Measurements from ENCODE around the gene UNC5B. TPM values are rescaled to one million over a fixed set of nuclear protein-coding genes. Genes with fewer than 3 reads are reported as not detected.

Gene UNC5B
- total RNA-seq, 1 donor: 20.6 TPM

DNA sequence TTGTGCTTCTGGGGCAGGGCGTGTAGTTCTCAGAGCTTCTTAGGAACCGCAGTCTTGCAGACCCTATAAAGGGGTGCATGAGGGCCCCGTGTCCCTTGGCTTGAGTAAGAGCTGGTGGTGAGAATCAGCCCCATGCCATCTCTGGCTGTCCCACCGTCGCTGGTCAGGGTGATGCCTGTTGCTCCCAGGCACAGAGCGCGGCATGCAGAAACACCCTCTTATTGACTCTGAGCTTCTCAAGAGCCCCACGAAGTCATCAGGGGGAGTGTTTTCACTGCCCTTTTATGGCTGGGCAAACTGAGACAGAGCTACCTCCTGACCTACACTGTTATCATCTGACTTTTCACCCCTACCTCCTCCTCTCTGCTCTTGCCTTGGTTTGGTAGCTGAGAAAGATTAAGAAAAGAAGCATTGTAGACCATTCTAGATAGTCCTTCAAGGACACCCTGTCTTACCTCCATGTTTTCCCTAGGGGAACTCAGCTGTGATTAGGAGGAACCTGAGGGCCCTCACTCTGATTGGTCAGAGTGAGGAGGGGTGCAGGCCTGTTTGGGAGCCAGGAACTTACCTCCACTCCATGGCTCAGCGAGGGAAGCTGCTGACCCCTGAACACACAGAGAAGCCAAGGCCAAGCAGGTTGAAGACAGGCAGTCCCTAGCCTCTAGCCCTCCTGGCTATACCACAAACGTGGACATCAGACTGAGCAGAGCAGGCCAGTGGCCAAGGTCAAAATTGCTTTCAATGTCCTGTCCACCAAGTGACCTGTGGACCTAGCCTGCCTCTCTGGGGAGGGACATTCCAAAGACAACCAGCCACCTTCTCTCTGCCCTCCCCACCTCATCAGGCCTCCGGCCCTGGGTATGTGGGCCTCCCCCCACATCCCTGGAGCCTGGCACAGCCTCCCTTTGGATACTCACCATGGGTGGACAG, 17.6 kb downstream of the UNC5B start:
- DNase-seq (ENCODE audit: low read depth): no peak
- TF ChIP-seq, protein P1, sequence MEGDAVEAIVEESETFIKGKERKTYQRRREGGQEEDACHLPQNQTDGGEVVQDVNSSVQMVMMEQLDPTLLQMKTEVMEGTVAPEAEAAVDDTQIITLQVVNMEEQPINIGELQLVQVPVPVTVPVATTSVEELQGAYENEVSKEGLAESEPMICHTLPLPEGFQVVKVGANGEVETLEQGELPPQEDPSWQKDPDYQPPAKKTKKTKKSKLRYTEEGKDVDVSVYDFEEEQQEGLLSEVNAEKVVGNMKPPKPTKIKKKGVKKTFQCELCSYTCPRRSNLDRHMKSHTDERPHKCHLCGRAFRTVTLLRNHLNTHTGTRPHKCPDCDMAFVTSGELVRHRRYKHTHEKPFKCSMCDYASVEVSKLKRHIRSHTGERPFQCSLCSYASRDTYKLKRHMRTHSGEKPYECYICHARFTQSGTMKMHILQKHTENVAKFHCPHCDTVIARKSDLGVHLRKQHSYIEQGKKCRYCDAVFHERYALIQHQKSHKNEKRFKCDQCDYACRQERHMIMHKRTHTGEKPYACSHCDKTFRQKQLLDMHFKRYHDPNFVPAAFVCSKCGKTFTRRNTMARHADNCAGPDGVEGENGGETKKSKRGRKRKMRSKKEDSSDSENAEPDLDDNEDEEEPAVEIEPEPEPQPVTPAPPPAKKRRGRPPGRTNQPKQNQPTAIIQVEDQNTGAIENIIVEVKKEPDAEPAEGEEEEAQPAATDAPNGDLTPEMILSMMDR (IDR thresholded peaks at IDR 0.05; ENCODE audit: insufficient read depth, low read length): no peak
- no peak overlapping the region for H3K4me3 ChIP-seq (ENCODE audit: low read depth, low read length)

DNA sequence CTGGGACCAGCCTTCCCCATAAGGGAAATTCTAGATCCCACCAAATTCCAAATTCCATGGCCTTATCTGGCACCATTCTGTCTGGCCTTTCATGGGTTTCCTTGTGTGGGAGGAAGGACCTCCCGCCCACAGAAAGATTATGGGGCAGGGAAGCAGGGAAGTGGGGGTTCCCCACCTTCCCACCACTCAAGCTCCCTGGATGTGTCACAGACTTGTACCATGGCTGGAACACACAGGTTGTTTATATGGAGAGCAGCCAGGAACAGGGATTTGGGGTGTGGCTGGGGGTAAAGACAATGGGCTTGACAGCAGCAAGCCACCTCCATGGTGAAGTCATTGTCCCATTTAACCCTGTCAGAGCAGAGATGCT, 18.3 kb downstream of the UNC5B start:
- no peak overlapping the region for H3K4me3 ChIP-seq (ENCODE audit: low read depth, low read length)
- peak; percentile 38 for DNase-seq (ENCODE audit: low read depth)
- TF ChIP-seq, protein P1 (IDR thresholded peaks at IDR 0.05; ENCODE audit: insufficient read depth, low read length): no peak

DNA sequence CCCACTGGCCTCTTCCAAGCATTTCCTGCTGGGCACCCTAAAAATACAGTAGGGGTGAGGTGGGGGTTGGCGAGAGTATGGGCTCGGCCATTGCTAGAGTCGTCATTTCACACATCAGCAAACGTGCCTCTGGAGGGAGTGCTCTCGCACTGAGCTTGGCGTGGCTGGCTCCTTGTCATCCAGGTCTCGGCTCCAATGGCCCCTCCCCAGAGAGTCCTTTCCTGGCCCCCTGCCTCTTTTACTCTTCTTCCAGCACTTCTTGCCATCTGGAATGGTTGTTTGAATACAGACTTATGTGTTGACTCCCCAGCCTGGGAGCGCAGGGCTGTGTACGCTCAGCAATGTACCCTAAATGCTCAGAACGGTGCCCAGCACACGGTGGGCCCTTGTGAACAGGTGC, 18.8 kb downstream of the UNC5B start:
- DNase-seq (ENCODE audit: low read depth): no peak
- H3K4me3 ChIP-seq (ENCODE audit: low read depth, low read length): no peak overlapping the region
- TF ChIP-seq, protein P1 (IDR thresholded peaks at IDR 0.05; ENCODE audit: insufficient read depth, low read length): no peak

DNA sequence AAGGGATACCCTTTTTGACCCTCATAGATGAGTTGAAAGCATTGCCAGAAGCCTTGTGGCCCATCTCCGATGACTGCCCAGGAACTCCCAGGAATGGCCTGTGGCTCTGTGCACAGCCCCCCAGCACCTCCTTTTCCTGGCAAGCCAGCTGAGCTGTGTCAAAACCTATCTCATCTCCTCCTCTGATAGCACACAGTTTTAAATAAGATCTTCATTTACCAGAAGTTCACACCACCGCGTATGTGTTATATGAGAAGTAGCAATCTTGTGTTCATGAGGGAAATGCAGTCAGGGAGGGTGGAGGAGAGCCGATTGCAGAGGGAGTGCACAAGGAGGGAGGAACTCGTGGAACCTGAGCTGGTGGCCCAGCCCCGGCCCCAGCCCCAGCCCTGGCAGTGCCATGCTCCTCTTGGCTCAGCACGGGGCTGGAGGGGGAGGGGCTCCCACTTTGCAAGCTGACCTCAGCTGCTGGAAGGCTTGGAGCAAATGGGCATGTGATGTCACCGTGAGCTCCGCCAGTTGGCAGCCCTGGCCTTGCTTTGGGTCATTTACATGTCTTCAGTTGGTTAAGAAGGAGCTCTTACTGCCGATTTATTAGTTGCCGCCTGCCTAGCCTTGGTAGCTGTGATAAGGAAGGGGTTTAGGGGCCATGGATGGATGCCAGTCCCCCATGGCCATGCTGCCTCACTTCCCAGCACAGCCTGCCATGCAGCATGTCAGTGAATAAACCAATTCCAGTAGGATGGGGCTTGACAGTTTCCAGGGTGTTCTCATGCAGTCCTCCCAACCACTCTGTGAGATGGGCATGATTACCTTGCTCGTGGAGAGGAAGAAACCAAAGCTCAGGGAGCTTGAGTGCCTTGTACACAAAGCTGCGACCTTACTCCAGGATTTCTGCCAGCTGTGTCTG, 20.0 kb downstream of the UNC5B start:
- TF ChIP-seq, protein P1 (IDR thresholded peaks at IDR 0.05; ENCODE audit: insufficient read depth, low read length): no peak
- peak; percentile 63 for DNase-seq (ENCODE audit: low read depth)
- H3K4me3 ChIP-seq (ENCODE audit: low read depth, low read length): no peak overlapping the region

DNA sequence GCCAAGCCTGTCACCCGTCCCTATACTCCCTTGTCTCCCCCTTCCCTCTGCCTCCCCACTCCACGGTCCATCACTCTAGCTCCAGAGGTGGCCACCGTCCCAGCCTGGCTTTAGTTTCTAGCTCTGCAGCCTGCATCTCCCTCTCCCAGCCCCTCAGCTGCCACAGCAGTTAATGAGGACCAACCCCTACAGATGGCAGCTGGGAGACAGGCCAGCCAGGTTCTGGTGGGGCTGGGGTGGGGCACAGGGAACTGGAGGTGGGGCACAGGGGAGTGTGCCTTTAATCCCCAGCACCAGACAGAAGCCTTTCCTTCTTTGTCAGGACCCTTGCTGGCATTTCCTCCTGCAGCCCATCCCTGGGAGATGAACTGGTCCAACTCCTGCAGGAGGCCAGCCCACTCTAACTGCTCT, 21.1 kb downstream of the UNC5B start:
- H3K4me3 ChIP-seq (ENCODE audit: low read depth, low read length): no peak overlapping the region
- TF ChIP-seq, protein P1 (IDR thresholded peaks at IDR 0.05; ENCODE audit: insufficient read depth, low read length): no peak
- no peak for DNase-seq (ENCODE audit: low read depth)

DNA sequence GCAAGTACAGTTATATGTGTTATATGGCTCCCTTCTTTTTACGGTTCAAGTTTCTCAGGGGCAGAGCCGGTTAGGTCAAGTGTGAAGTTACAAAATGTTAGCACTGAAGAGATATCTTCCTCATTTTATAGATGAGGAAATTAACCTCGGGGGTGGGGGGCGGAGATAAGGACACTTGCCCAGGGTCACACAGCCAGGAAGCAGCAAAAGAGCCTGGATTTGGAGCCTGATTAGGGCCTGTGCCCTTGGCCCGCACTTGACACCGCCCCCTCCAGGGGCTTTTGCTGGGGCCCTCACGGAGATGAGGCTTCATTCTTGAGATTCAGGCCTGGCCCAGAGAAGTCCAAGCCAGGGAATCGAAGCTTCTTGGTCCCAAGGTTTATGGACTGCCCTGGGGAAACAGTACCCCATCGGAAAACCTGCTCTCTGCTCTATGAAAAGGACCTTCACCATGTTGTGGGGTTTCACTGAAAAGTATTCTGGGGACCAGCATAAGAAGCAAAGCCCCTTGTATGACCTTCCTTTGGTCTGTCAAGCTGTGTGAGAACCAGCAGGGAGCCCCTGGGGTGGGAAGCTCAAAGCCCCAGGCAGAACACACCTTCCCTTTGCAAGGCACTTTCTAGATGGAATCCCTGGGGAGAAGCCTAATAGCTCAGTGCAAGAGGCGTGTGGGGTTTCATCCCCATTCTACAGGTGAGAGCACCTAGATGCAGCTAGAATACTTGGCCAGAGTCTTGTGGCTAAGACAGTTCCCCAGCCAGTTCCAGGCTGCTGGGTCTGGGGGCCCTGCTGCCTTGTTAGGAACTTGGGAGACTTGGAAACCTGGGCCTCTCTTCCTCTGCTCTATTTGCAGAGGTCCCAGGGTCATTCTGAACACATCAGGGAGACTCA, 21.9 kb downstream of the UNC5B start:
- no peak for DNase-seq (ENCODE audit: low read depth)
- TF ChIP-seq, protein P1 (IDR thresholded peaks at IDR 0.05; ENCODE audit: insufficient read depth, low read length): no peak

More for the DNA sequence above, 21.9 kb downstream of the UNC5B start:
- H3K4me3 ChIP-seq (ENCODE audit: low read depth, low read length): no peak overlapping the region
